ENCODE measurements around the gene MALRD1.

The MALRD1 gene

DNA sequence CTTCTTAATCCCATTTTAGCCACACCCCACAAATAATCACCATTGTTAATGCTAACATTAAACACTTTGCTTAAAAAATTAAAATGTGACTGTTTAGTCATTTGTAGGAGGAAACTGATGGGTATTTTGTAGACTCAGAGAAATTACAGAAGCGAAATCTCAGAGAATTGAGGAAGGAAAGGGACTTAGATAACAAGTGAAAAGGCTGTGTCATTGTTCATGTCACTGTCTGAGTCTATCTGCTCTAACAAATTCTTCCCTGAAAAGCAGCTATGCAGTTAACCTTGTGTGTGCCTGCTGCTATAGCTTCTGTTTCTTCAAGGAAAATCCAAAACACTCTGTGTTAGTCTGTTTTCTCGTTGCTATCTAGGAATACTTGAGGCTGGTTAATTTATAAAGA is 726.7 kb downstream of the MALRD1 start:
- DNase-seq (ENCODE audit: low read depth in 2 of 2), result no peak

DNA sequence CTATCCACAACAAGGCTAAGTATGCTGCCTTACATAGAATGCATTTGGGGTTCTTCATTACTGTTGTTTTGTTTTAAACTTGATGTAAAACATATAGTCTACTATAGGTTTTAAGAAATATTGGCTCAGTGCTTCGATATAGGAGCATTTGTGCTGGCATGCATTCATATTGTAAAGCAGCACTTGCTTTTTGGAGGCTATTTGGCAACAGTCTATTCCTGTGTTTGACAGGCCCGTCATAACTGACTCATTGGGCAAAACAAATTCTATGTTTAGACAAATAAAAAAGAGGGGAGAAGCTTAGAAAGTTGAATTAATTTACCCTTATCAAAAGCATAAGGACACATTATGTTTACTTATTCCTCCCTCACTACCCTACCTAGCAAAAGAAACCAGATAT is 729.2 kb downstream of the MALRD1 start:
- no peak for DNase-seq (ENCODE audit: low read depth in 2 of 2)

DNA sequence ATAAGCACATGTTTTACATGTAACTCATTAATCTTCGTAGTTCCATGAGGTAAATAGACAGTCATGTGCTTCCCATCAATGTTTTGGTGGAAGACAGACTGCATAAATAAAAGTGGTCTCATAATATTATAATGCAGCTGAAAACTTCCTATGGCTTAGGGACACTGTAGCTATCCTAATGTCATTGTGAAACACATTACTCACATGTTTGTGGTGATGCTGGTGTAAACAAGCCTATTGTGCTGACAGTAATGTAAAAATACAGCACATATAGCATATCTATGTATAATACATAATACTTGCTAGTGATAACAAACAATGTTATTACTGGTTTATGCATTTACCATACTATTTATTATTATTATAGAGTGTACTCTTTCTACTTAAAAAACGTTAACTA is 730.4 kb downstream of the MALRD1 start:
- DNase-seq (ENCODE audit: low read depth in 2 of 2), result no peak

DNA sequence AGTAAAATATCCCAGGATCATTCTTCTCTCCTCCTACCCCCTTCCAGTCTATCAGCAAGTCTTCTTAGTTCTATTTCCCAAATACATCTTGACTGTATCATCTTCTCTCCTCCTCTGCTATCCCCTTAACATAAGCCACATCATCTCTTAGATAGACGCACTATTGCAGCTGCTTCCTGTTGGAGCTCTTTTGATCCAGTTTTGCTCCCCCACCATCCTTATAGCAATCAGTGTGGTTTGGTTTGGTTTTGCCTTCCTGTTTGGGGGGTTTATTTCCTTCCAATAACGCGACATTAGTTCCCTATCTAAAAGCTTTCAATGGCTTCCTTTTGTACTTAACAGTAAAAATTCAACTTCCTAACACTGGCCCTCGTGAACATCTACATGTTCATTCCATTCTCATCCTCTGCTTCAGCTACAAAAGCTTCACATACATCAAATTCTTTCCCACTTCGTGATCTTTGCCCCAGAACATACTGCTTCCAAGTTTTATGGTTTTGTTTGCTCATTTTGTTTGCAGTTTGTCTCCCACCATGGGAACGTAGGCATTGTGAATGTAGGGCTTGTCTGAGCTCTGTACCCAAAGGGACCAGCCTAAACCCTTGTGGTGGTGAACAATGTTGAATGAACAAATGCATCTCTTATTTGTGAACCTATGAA is 734.0 kb downstream of the MALRD1 start:
- DNase-seq (ENCODE audit: low read depth in 2 of 2), result no peak

DNA sequence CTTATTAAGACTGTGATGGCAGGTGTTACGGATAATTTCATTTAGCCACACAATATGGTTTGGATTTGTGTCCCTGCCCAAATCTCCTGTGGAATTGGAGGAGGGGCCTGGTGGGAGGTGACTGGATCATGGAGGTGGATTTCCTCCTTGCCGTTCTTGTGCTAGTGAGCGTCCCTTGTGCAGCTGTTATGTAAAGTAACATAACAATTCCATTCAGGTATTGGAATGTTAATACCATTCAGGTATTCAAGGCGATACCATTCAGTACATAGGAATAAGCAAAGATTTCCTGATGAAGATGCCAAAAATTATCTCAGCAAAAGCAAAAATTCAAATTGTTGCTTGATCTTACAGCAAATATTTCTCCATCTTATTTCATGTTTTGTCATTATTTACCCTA is 735.1 kb downstream of the MALRD1 start:
- no peak for DNase-seq (ENCODE audit: low read depth in 2 of 2)
